CD4-positive, alpha-beta T cell treated with Interleukin-21 for 1 hour (primary cell): ENCODE results near the gene HOXB6.

Source experiments
- DNase-seq: peaks from one replicate; pipeline ENCODE4 v3.0.0-alpha.2; 2020

Gene HOXB6

DNA sequence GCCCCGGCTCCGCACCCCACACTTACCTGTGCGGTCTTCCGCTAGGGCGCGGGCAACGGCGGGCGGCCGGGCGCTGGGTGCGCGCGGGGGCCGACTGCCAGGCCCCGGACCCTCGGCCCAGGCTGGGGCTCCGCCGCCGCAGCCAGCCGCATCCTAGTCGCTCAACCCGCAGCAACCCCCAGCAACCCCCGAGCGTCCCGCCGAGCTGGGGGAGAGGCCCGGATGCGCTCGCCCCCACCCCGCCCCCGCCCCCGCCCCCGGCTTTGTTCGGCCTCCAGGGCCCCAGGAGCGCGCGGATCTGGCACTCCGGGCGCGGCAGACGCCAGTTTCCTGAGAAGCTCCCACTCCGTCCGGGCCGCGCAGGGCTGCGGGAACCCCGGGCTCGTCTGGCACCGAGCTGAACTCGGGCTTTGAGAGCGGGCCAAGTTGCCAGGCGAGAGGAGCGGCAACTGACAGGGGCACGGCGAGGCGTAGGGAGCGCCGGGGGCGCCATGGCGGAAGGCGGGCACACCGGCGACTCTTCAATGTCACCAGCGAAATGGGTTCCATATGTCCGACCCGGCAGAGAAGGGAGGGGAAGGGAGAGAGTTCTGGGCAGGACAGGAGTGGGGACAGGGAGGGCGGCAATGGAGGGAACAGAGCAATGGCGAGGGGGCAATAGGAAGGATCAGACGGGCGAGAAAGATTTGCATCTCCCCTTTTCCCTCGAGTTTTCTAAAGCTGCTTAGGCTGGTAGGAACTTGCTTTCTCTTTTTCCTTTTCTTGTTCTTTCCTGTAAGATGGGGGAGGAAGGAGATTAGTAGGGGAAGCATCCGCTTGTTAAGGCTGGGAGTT, 40.4 kb downstream of the HOXB6 start:
- DNase-seq = no peak

DNA sequence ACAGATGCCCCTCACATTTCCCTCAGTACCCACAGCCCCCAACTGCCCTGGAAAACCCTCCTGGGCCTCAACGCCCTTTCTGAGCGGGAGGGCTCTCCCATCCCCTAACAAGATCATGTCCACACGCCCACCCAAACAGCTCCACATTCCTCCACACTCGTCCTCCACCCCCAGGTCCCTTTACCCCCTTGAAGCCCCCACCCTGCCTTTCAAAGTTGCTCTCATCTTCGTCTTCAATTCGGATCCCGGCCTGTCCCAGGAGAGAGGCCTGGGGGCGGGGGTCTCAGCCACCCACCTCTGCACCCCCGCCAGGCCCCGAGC, 41.0 kb downstream of the HOXB6 start:
- no peak for DNase-seq

DNA sequence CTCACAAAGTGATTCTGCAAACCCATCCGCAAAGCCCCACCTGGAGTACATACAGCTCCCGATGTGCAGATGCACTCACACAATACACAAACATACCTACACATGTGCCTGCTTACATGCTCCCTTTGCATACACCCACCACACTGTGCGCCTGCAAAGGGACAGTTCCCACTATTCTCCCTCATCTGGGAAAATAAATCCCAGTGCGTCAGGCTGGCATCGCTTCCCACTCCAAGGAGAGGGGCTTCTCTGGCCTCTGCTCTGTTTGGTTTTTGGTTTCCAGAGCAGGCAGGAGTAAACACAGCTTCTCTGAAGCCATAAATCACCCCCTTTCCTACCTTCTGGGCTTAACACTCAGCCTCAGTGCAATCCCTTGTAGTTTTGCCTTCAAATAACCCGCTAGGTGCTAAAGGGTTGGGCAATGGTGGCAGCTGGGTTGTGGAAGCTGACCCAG, 41.4 kb downstream of the HOXB6 start:
- no peak for DNase-seq

DNA sequence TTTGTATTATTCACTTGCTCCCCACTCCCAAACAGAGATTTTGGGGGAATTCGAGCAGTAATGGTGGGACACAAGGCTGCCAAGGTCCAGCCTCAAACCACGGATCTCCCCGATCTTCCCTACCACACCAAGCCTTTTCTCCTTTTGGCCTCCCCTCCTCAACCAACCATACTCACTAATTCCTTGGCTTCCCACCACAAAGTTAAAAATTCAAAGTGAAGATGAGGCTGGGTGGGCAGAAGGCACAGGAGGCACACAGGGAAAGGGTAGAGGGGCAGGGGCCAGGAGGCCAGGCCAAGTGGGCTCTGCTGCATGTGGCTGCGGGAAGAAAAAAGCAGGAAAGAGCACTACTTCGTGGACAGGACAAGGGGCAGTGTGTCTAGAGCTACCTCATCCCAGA, 41.9 kb downstream of the HOXB6 start:
- DNase-seq = no peak

DNA sequence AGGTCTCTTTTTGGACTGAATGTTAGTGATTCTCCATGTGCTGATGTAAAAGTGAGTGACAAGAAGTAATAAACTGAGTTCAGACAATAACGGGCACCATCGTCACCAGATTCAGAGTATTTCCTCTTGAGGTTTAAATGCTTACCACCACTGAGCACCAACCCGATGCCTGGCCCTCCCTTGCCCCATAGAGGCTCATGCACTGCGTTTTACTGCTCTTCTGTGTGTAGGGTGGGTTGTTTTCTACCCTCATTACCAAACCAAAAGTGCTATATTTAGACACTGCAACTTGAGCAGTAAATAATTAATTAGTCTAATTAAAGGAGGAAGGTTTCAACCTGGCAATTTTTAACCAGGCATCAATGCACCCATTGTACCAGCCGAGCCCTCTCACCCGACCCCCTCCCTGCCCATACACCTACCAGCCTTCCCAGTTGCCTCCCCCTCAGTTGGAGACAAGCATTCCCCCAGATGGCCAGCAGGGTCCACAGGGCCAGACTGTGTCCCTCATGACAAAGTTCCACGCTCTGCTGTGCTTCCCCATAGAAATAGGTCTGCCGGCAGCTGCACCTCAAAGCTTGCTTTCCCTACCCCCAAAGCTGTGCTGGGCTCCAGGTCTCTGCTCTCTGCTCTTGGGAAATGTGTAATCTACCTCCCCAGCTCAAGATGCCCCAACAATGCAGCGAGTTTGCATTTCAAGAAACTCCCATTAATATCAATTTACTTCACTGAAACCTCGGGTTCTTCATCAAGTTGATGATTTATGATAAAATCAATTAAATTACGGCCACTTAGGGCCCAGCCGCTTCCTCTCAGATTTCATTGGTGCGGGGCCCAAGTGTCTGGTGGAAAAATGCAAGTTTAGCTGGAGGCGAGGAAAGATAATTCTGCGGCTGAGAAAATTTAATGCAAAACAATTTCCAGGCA, 42.6 kb downstream of the HOXB6 start:
- no peak for DNase-seq

DNA sequence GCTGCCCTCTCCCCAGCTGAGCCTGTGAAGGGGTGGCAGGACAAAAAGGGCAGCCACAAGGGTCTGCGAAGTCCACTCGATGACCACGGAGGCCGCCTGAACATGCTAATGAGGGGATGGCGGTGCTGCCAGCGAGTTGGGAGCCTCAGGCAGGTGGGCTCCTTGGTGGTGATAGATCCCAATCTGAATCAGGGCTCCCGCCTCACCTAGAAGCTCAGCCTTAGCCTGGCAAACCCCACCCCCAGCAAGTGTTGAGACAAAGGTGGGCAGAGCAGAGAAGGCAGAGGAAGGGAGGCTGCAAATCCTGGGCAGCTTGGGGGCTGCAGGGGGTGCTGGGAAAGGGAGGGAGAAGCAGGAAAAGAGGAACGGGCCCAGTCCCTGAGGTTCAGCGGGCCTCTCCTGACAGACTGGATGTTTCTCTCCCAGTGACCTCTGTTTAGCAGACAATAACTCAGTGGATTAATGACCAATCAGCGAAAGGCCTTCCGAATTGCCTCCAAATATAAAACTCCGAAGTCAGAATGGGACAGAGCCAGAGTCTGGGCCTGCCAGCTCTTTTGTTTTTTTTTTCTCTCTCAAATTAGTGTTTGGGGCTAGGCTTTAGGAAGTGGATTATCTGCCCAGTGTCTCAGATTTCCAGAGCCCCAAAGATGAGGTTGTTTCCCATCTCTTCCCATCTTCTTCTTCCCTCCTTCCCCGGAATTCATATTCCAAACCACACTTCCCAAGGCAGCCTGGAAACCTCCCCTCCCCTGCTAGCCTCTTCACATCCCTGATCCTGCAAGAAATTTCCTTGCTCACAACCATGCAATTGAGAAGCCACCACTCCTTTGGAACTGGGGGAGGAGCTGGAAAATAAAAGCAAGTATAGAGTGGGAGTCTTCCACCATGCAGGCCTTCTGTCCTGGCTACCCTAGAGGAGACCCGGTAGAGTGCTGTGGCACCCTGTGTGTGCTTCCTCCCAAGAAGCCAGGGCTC, 44.7 kb downstream of the HOXB6 start:
- DNase-seq = no peak

DNA sequence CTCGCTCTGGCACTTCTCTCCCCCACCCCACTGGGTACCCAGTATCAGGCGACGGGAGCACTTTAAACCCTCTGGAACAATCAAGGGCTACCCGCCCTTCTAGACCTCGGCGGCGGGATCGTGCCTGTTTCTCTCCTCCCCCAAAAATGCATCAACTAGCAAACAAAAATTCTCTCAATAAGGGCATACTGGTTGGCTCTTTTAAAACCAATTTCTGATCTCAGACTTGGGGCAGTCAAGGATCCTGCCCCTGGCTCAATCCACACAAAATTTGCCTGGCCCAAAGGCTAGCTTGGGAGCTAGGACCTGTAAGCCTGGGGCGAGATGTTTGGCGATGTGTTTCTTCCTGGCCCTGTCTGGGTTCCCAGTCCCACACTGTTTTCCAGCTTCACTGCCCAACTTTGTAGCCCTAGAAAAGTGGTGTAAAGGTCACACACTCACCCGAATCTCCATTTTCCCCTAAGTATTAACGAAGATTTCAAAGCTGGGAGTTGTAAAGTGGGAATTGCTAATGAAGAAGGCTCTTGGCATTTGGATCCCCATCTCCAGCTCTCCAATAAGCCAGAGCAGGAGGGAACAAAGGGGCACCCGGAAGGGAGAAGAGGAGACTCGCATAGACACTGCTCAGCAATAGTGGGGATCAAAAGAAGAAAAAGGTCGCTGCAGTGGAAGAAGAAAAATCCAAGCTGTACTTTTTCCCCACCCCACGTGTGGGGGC, 45.5 kb downstream of the HOXB6 start:
- no peak for DNase-seq

DNA sequence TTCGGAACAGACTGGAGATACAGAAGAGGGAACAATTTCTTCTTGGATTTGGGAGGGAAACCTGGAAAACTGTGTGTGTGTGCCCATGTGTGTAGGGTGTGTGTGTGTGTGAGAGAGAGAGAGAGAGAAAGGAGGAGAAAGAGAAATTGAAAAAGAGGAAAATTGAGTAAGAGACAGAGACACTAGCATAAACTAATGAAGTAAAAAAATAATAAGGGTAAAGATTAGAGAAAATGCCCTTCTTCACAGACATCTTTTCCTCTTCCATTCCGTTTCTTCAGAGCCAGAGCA, 46.0 kb downstream of the HOXB6 start:
- DNase-seq = no peak

DNA sequence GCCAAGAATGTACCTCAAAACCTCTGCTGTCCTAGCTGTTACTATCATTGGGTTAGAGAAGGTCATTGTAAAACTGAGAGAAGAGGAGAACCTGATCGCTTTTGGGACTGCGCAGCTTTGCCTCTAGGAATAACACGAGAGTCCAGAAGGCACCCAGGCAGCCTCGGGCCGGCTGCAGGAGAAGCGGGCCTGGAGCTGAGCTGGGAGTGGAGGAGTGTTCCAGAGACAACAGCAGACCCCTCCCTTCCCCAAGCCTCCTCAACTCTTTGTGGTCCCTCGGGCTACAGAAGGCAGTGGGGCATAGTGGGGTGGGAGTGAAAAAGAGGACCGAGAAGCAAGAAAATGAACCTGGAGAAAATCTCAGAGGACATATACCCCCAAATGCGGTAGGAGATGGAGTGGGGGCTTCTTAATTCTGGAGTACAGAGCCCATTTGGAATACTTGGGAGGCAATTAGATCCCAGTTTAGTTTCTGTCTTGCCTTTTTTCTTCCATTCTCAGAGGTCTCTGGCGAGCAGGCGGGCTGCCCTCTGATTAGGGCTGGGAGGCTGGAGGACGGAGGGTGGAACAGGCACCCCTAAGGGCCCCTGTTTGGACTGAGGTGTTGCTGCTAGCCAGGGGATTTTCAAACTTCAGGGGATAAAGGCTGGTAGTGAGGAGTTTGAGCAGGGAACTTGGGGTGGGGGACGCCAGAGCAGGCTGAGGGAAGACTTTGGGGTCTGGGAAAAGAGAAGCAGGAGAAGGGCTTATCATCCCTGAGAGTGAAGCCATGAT, 46.5 kb downstream of the HOXB6 start:
- no peak for DNase-seq

DNA sequence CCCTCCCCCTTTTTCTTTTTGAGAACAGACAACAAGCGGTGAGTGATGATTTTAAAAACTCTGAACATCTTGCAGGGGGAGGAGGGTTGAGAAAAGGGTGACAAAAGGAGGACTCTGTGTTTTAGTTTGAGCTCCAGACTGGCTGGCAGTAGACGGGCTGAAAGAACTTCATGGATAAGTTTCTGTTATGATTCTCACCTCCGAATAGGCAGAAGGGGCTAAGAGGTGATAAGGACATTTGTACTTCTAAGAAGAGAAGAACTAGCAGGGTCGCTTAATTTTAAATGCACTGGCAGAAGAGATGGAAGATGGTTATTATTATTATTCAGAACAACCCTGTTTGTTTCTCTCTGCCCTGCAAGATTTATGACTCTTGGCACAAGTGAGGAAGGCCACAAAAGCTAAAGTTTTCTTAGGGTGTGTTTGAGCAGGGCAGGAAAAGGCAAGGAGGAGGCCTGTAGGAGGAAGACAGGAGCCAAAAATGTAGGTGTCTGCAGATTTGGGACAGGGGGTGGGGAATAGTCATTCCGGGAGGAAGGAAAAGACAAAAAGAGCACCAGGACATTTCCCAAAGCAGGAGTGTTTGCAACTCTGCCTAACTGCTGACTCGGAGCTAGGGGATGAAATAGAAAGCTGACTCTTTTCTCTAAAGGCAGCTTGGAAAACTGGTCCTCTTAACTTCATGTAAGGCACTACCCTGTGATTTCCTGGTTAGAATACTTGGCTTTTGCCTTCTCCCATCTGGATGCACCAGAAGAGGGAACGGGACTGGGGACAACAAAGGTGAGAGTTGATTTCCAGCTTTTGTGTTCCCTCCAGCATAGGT, 48.0 kb downstream of the HOXB6 start:
- DNase-seq = no peak

DNA sequence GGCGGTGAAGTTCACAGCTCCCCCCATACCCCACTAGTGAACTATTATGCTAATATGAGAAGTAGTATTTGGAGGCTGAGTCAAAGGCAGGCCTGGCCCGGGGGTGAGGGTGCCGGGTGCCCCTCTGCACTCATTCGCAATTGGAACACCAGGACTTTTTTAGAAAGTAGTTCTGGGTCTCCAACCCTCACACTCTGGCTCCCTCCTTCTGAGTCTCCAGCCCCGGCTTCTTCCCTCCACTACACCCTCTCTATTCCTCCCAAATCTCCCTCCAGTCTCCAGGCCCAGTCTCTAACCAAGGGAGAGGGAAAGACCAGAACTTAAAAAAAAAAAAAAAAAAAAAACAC, 48.6 kb downstream of the HOXB6 start:
- no peak for DNase-seq

DNA sequence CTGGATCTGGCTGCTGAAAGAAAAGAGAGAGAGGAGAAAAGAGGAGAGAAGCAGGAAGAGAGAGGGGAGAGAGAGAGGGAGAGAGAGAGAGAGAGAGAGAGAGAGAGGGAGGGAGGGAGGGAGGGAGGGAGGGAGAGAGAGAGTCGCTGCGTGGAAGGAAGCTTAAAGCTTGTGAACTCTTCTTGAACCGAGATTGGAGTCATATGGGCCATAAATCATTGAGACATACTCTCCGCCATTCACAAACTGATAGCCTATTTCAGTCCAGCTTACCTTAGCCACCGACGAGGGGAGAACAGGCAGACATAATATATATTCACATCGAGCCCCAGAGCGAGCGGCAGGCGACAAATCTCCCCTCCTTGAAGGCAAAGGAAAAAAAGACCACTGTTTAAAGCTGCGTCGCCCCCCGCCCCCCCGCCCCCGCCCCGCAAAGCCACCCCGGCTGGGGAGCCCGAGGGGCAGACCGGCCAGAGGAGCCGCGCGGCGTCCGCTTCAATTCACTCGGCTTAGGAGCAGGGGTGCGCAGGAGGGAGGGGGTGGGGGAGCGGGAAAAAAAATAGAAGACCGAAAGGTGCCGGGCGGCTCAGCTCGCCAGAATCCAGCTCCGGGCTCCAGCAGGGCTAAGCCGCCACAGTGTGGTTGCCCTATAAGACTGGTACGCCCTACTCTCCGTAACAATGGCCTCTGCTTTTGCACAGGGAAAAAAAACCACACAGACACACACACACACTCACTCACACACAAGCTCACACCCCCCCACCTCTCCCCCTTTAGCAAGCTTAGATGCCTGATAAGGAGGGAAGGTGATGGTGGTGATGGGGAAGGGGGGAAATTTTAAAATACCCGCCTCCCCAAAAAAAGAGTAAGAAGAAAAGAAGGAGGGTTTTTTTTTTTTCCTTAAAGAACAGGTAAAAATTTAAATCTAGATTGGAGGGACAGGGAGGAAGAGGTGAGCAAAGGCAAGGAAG, 49.2 kb downstream of the HOXB6 start:
- peak; percentile 24 for DNase-seq

DNA sequence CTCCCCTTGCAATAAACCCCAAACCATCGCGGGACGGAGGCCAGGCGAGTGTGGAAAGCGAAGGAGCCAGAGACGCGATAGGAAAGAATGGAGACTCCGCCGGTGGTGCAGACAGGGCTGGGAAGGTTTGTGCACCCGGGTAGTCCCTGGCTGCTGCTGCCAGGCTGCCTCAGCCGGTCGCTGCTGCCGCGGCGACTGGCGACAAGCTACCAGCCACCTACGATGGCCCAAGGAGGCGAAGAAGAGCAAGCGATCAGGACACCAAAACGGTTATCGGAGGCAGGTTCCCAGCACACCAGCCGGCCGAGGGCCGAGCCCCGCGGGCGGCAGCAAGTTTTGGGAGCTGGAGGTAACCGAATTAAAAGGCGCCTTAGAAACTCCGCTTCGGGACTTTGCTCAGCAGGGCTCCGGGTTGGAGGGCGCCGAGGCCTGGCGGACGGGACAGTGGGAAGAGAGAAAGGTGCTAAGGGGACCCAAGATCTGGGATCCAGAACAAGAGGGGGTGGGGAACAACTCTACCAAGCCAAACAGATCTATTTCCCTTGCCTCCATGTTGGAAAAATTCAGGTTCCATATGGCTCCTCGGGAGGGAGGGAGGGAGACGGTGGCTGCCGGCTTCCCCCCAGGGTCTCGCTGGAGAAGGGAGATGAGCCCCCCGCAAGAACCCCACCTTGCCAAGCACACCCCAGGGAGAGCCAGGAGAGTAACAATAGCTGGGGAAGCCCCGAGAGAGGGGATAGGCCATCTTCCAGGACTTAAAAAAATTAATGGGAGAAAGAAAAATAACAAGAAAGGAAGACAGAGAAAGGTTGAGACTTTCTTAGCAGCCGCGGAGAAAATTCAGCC, 50.2 kb downstream of the HOXB6 start:
- DNase-seq = no peak

DNA sequence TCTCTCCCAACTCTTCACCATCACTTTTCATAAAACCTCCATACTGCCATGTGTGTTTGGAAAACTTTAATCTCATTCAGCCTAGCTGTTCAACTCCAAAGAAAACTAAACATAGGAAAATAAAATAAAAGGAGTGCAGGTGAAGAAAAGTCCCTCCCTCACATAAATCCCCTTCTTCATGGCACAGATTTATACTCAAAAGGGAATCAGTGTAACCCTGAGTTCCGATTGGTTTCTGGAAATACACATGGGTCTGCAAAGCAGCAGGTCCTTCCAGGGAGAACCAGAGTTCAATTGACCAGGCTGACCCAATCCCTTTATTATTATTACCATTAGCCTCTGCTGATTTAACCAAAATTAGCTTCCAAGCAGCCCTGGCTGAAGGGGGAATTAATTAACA, 51.0 kb downstream of the HOXB6 start:
- no peak for DNase-seq

DNA sequence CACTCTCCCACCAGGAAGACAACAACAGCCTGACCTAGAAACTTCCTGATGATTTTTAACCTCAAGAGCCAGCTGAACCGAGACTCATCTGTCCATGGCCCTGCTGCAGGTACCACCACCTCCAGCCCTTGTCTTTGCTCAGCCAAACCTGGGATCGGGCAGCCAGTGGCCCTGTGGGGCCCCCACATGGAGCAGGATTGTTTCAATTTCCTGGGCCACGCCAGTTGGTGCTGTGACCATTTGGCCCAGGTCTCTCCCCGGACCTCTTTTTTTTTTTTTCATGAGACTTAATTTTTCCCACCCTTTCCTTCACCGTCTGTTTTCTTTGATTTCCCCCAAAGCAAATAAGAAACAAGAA, 51.6 kb downstream of the HOXB6 start:
- no peak for DNase-seq

DNA sequence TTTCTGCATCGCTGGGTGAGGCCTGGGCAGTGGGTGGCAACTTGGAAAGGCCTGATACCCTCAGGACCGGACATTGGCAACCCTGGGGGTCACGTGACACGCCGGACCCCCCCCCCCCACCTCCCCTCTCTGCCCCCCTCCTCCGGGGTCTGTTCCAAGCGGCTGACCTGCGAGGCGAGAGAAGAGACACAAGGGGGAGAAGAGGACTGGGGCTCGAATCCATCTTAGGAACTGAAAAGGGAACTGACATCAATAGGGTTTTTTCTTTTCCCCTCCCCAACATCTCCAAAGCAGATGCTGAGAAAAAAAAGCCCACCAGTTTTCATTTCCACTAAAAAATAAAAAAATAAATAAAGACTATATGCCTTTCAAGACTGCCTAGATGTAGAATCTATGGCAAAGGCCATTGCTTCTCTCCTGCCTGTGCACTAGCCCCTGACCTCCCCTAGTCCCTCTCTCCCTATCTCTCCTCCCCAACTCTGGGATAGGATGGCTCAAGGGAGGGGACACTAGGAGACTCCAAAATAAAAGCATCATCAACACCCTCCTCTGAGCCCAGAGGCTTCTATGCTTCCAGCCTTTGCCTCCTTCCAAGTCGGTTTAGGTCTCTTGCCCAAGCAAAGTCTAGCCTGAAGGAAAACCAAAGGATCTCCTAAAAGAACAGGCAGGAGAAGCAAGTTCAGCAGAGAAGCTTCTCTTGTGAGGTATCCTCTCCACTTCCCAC, 52.2 kb downstream of the HOXB6 start:
- no peak for DNase-seq

DNA sequence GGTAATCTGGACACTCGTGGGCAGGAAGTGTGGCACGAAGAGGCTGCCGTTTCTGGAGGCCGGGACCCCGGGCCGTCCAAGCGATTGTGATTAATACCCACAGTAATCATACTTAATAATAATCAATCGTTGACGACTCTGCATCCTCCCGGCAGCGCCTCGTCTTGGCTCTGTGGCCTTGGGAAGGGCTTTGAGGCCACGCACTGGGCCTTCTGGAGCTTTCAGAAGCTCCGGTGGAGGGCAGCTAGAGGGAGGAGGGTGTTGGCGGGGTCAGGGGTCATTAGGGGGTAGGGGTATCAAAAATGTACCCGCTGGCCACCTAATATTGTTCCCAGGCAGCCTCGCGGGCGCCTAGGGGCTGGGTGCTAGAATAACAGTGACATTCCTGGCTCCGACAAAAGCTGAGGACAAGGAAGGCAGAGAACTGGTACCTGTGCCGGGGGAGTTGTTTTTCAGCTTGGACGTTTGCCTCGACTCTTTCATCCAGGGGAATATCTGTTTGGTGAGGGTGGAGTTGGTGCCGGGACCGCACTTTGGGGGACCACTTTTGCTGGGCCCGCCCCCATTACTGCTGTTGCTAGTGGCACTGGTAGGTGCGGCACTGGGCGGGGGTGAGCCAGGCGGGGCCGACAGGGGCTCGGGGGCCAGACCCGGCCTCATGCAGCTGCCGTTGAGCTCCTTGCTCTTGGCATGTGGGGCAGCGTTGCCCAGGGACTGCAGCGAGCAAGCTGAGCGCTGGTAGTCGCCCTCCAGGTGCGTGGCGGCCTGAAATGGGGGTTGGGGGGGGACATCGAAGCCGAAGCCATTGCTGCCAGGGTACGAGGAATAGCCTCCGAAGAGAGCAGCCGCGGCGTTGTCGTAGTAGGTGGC, 53.0 kb downstream of the HOXB6 start:
- no peak for DNase-seq
